ENCODE data around the gene EIF5.
A peak's percentile ranks its signal among the peaks of the same experiment; 100 is the strongest.

EIF5 gene

GRCh38 chr14:103310576-103311095 lies 23.4 kb upstream of the EIF5 start:
- no peak for DNase-seq

- DNase-seq, result no peak
Measured at GRCh38 chr14:103311171-103311997, 22.7 kb upstream of the EIF5 start.

- DNase-seq, result no peak
Measured at GRCh38 chr14:103312006-103312635, 21.9 kb upstream of the EIF5 start.

- no peak for DNase-seq
Measured at GRCh38 chr14:103313704-103314103, 20.3 kb upstream of the EIF5 start.

- no peak for DNase-seq
Measured at GRCh38 chr14:103314496-103315277, 19.4 kb upstream of the EIF5 start.

GRCh38 chr14:103315351-103315911 lies 18.6 kb upstream of the EIF5 start:
- peak; percentile 18 to 43 (median 26) for DNase-seq

GRCh38 chr14:103315941-103316340 lies 18.1 kb upstream of the EIF5 start:
- DNase-seq, result no peak

GRCh38 chr14:103316721-103317121 lies 17.3 kb upstream of the EIF5 start:
- DNase-seq, result no peak

- DNase-seq, result no peak
Measured at GRCh38 chr14:103317251-103317650, 16.8 kb upstream of the EIF5 start.

- DNase-seq, result no peak
Measured at GRCh38 chr14:103317976-103318580, 16.0 kb upstream of the EIF5 start.

- no peak for DNase-seq
Measured at GRCh38 chr14:103318750-103319419, 15.2 kb upstream of the EIF5 start.

GRCh38 chr14:103319422-103319821 lies 14.6 kb upstream of the EIF5 start:
- DNase-seq, result no peak

GRCh38 chr14:103326078-103326477 lies 8.0 kb upstream of the EIF5 start:
- no peak for DNase-seq

GRCh38 chr14:103328941-103329340 lies 5.1 kb upstream of the EIF5 start:
- DNase-seq, result no peak

GRCh38 chr14:103329401-103330347 lies 4.4 kb upstream of the EIF5 start:
- DNase-seq, result peak; percentile 87 to 94 (median 92)

GRCh38 chr14:103330536-103330935 lies 3.5 kb upstream of the EIF5 start:
- peak in 1 of 4 experiments; percentile 37 for DNase-seq

- DNase-seq, result peak; percentile 41 to 65 (median 55)
Measured at GRCh38 chr14:103332143-103332919, 1.7 kb upstream of the EIF5 start.

- DNase-seq, result peak; percentile 94 to 98 (median 96)
Measured at GRCh38 chr14:103334644-103335622, 896 bp downstream of the EIF5 start.

Measured in suppressor macrophage (primary cell).